Smooth muscle cell (in vitro differentiated cells): ENCODE data around the gene LCE7A. TPM values are rescaled to one million over a fixed set of nuclear protein-coding genes. Genes with fewer than 3 reads are reported as not detected.

Source experiments
- DNase-seq: peaks from one replicate; lab custom pipeline; 2025; ENCODE audit not compliant: unreplicated experiment; lab: John Stamatoyannopoulos, UW
- H2AFZ ChIP-seq: fragments of 200-600 bp; sonication (generic); 2 replicates; pipeline ENCODE4 v1.6.0; 2016; ENCODE audit warnings: antibody characterized with exemption, low read depth, mild to moderate bottlenecking
- H3F3A ChIP-seq: fragments of 200-600 bp; sonication (generic); 2 replicates; pipeline ENCODE4 v1.6.0; 2017; ENCODE audit warnings: antibody characterized with exemption, low read depth
- H3K27ac ChIP-seq: fragments of 200-600 bp; sonication (generic); 2 replicates; pipeline ENCODE4 v1.5.1; 2016; ENCODE audit warnings: low read depth, mild to moderate bottlenecking
- H3K27me3 ChIP-seq: fragments of 200-600 bp; sonication (generic); 2 replicates; pipeline ENCODE4 v1.6.1; 2016; ENCODE audit warnings: low read depth, mild to moderate bottlenecking
- H3K36me3 ChIP-seq: fragments of 200-600 bp; sonication (generic); 2 replicates; pipeline ENCODE4 v1.5.1; 2016; ENCODE audit warnings: low read depth
- H3K4me1 ChIP-seq: fragments of 200-600 bp; sonication (generic); 2 replicates; pipeline ENCODE4 v1.5.1; 2016; ENCODE audit warnings: low read depth
- H3K4me2 ChIP-seq: fragments of 200-600 bp; sonication (generic); 2 replicates; pipeline ENCODE4 v1.6.0; 2016; ENCODE audit warnings: mild to moderate bottlenecking
- H3K4me3 ChIP-seq: fragments of 200-600 bp; sonication (generic); 2 replicates; pipeline ENCODE4 v1.5.1; 2016; ENCODE audit warnings: mild to moderate bottlenecking
- H3K79me2 ChIP-seq: fragments of 200-600 bp; sonication (generic); 2 replicates; pipeline ENCODE4 v1.6.0; 2016; ENCODE audit warnings: low read depth, mild to moderate bottlenecking
- H3K9ac ChIP-seq: fragments of 200-600 bp; sonication (generic); 2 replicates; pipeline ENCODE4 v1.6.0; 2016; ENCODE audit warnings: low read depth
- H3K9me3 ChIP-seq: fragments of 200-600 bp; sonication (generic); replicated peaks from 2 replicates; pipeline ENCODE4 v1.5.1; 2016; ENCODE audit warnings: low read depth
- H4K20me1 ChIP-seq: fragments of 200-600 bp; sonication (generic); 2 replicates; pipeline ENCODE4 v1.6.0; 2016; ENCODE audit warnings: low read depth
- CTCF ChIP-seq: fragments of 200-600 bp; sonication (generic); IDR thresholded peaks from 2 replicates; pipeline ENCODE4 v1.5.1; 2017; ENCODE audit warnings: borderline replicate concordance, mild to moderate bottlenecking, antibody characterized with exemption; ENCODE audit not compliant: insufficient read depth, poor library complexity, severe bottlenecking
- WGBS: methylation state at CpG from one replicate; pipeline ENCODE4 v1.1.7; 2016; ENCODE audit warnings: low lambda C conversion rate; 5-methylcytosine and 5-hydroxymethylcytosine counted together
- polyA plus RNA-seq: library from polyadenylated mRNA; unstranded; fragments of >200 nt; fragmentation: Nextera tagmentation; extraction: Ambion mirVana; gene quantifications from 2 replicates; pipeline ENCODE4 v1.2.1, GENCODE V29; 2016
- total RNA-seq: library from RNA; depleted of rRNA; stranded (reverse); fragments of >200 nt; gene quantifications from 2 replicates; pipeline ENCODE4 v1.2.3, GENCODE V29; 2014

LCE7A gene
- total and polyA plus RNA-seq, 2 experiments from 2014 or later = not detected

DNA sequence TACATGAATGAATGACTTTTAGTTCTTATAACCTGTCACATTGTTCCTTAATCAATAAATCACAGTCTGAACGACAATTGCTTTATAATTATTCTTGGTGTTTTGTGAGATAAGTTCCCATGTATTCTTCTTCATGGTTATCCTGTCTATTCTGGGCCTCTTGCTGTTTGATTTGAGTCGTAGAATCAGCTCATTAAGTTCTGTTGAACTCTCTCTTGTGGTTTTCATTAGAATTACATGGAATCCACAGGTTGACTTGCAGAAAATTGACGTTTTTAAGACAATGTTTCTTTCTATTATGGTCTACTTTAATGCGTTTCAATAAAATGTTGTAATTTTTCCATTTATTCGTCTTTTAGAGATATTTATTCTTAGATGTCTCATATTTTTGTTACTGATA lies 36.5 kb upstream of the LCE7A start:
- Histone ChIP-seq H3K27me3 (no peaks in the 10 kb centered on the region), H3K9ac (no peak overlapping the region), H3F3A (no peaks in the 10 kb centered on the region), H2AFZ (no peak overlapping the region), H3K36me3 (no peaks in the 10 kb centered on the region), H3K4me1 (no peaks in the 10 kb centered on the region), H3K9me3 (peaks cover 9% of the 10 kb centered on the region), H3K79me2 (no peaks in the 10 kb centered on the region), H4K20me1 (no peaks in the 10 kb centered on the region), H3K27ac (no peak overlapping the region), H3K4me3 (no peak overlapping the region), H3K4me2 (no peak overlapping the region)
- 25% methylated on average over 5 of the region's 5 CpGs for WGBS
- DNase-seq = no peak
- no peak for TF ChIP-seq CTCF

DNA sequence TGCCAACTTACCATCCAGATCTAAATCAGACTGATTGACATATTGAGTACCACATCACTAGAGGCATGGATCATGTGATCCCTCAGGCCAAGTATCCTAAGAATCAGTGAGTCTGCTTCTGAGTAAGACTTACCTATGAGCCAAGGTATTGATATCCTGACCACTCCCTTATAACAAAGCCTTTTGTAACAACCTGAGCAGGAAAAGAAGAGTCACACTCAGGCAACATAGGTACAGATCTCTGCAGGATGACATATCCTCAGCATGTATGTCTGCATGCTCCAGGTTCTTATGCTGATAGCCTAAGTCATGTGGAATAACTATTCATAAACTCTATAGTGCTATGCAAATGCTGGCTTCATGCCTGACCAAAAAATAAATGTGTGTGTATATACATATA lies 34.8 kb upstream of the LCE7A start:
- no peaks in the 10 kb centered on the region for H3K4me1 ChIP-seq
- H3K27ac ChIP-seq = no peak overlapping the region

GRCh38 chr1:152827173-152827572 lies 32.6 kb upstream of the LCE7A start, which contains the start of gene LCE1A:
Gene LCE1A (plus strand): TSS chr1:152827473. CDS start chr1:152827473, 0 bp downstream.
- Histone ChIP-seq H3F3A (no peaks in the 10 kb centered on the region), H4K20me1 (no peaks in the 10 kb centered on the region), H3K27me3 (no peaks in the 10 kb centered on the region), H3K36me3 (no peaks in the 10 kb centered on the region), H3K4me1 (no peaks in the 10 kb centered on the region), H3K4me3 (no peak within 1 kb of the TSS), H3K9me3 (peaks cover 9% of the 10 kb centered on the region), H3K79me2 (no peaks in the 10 kb centered on the region), H3K27ac (no peak within 1 kb of the TSS), H3K4me2 (no peak within 1 kb of the TSS), H2AFZ (no peak within 1 kb of the TSS), H3K9ac (no peak within 1 kb of the TSS)
- 65% methylated on average over 2 of the region's 2 CpGs for WGBS
- DNase-seq = no peak
- no peak for TF ChIP-seq CTCF

More for the DNA sequence above, 34.8 kb upstream of the LCE7A start:
- peaks cover 9% of the 10 kb centered on the region for H3K9me3 ChIP-seq
- H2AFZ ChIP-seq = no peak overlapping the region
- H3K36me3 ChIP-seq = no peaks in the 10 kb centered on the region
- no peak overlapping the region for H3K9ac ChIP-seq
- no peak for TF ChIP-seq CTCF
- H3F3A ChIP-seq = no peaks in the 10 kb centered on the region
- no peaks in the 10 kb centered on the region for H3K27me3 ChIP-seq
- no peak overlapping the region for H3K4me3 ChIP-seq
- DNase-seq = no peak
- no peaks in the 10 kb centered on the region for H3K79me2 ChIP-seq
- H3K4me2 ChIP-seq = no peak overlapping the region
- H4K20me1 ChIP-seq = no peaks in the 10 kb centered on the region

- Histone ChIP-seq H4K20me1 (no peaks in the 10 kb centered on the region), H3K4me2 (no peak overlapping the region), H3K27ac (no peak overlapping the region), H3K9me3 (no peaks in the 10 kb centered on the region), H3K9ac (no peak overlapping the region), H3K79me2 (no peaks in the 10 kb centered on the region), H3F3A (no peaks in the 10 kb centered on the region), H3K36me3 (no peaks in the 10 kb centered on the region), H3K4me3 (no peak overlapping the region), H3K27me3 (no peaks in the 10 kb centered on the region), H3K4me1 (no peaks in the 10 kb centered on the region), H2AFZ (no peak overlapping the region)
- DNase-seq = no peak
- WGBS = 31% methylated on average over 2 of the region's 2 CpGs
- TF ChIP-seq CTCF = no peak
These were observed 22.9 kb upstream of the LCE7A start for GRCh38 chr1:152836870-152837269.
